ENCODE results near the gene IFT80.

DNA sequence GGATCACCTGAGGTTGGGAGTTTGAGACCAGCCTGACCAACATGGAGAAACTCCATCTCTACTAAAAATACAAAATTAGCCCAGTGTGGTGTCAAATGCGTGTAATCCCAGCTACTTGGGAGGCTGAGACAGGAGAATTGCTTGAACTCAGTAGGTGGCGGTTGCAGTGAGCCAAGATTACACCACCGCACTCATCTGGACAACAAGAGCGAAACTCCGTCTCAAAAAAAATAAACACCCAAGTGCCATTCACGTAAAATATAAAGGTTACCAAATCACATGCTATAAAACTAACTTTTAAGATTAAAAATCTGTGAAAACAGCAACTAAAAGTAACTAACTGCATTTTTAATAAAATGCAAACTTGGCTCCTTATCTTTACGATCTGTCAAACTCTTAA, 41.7 kb upstream of the IFT80 start:
- no peak for TF ChIP-seq GATA2 (IDR thresholded peaks at IDR 0.05; ENCODE audit: low read depth, low read length)
- TF ChIP-seq GATA3 (IDR thresholded peaks at IDR 0.05; ENCODE audit: low read depth, low read length) = no peak
